ENCODE measurements around the gene MS4A4A. TPM values are rescaled to one million over a fixed set of nuclear protein-coding genes. Genes with fewer than 3 reads are reported as not detected.
A peak's percentile ranks its signal among the peaks of the same experiment; 100 is the strongest.

MS4A4A gene
- total RNA-seq, 2 donors from 2014 or later = not detected

GRCh38 chr11:60343094-60343704, 62.7 kb downstream of the MS4A4A start:
- WGBS, 2 experiments (ENCODE audit: insufficient coverage in 1 of 2, insufficient read length in 1 of 2) = 79 to 100% methylated on average over 1 to 8 of the region's 10 CpGs
- Mint-ChIP-seq H3K4me1 (peaks cover 3% of the 10 kb centered on the region), H3K27ac (no peak overlapping the region), H3K9me3 (no peaks in the 10 kb centered on the region), H3K4me3 (no peak overlapping the region), H3K27me3 (ENCODE audit: insufficient read depth) (no peaks in the 10 kb centered on the region), H3K36me3 (ENCODE audit: low read depth) (no peaks in the 10 kb centered on the region)
- Histone ChIP-seq H3K27me3 (ENCODE audit: control insufficient read depth, insufficient read depth, low read length, poor library complexity, severe bottlenecking) (no peaks in the 10 kb centered on the region), H3K36me3 (ENCODE audit: control insufficient read depth, insufficient read depth, low read length) (no peaks in the 10 kb centered on the region), H3K27ac (ENCODE audit: low read depth, low read length) (no peak overlapping the region), H3K4me3 (ENCODE audit: low read length) (no peak overlapping the region), H3K9me3 (ENCODE audit: control insufficient read depth, low read length) (no peaks in the 10 kb centered on the region), H3K4me1 (ENCODE audit: control insufficient read depth, insufficient read depth, low read length) (no peaks in the 10 kb centered on the region), H3K9ac (ENCODE audit: extremely low read depth, low read length, poor library complexity, severe bottlenecking) (no peak overlapping the region)
- peak; percentile 84 for TF ChIP-seq CTCF (conservative IDR thresholded peaks at IDR 0.05)
- DNase-seq = no peak

GRCh38 chr11:60344146-60344545, 63.7 kb downstream of the MS4A4A start:
- DNase-seq = no peak
- H3K9me3 Mint-ChIP-seq = no peaks in the 10 kb centered on the region
- H3K27me3 ChIP-seq (ENCODE audit: control insufficient read depth, insufficient read depth, low read length, poor library complexity, severe bottlenecking) = no peaks in the 10 kb centered on the region
- no peak overlapping the region for H3K9ac ChIP-seq (ENCODE audit: extremely low read depth, low read length, poor library complexity, severe bottlenecking)
- H3K36me3 Mint-ChIP-seq (ENCODE audit: low read depth) = no peaks in the 10 kb centered on the region
- H3K4me3 Mint-ChIP-seq = no peak overlapping the region
- TF ChIP-seq CTCF (conservative IDR thresholded peaks at IDR 0.05) = no peak
- no peak overlapping the region for H3K27ac ChIP-seq (ENCODE audit: low read depth, low read length)
- H3K9me3 ChIP-seq (ENCODE audit: control insufficient read depth, low read length) = no peaks in the 10 kb centered on the region
- H3K27me3 Mint-ChIP-seq (ENCODE audit: insufficient read depth) = no peaks in the 10 kb centered on the region
- H3K36me3 ChIP-seq (ENCODE audit: control insufficient read depth, insufficient read depth, low read length) = no peaks in the 10 kb centered on the region
- H3K4me1 ChIP-seq (ENCODE audit: control insufficient read depth, insufficient read depth, low read length) = no peaks in the 10 kb centered on the region
- WGBS, 2 experiments (ENCODE audit: insufficient coverage in 1 of 2, insufficient read length in 1 of 2) = 94 to 100% methylated on average over 1 to 2 of the region's 2 CpGs
- no peak overlapping the region for H3K27ac Mint-ChIP-seq
- peaks cover 3% of the 10 kb centered on the region for H3K4me1 Mint-ChIP-seq
- H3K4me3 ChIP-seq (ENCODE audit: low read length) = no peak overlapping the region

- Histone ChIP-seq H3K36me3 (ENCODE audit: control insufficient read depth, insufficient read depth, low read length) (no peaks in the 10 kb centered on the region), H3K4me1 (ENCODE audit: control insufficient read depth, insufficient read depth, low read length) (no peaks in the 10 kb centered on the region), H3K9me3 (ENCODE audit: control insufficient read depth, low read length) (peaks cover 12% of the 10 kb centered on the region), H3K9ac (ENCODE audit: extremely low read depth, low read length, poor library complexity, severe bottlenecking) (no peak overlapping the region), H3K27me3 (ENCODE audit: control insufficient read depth, insufficient read depth, low read length, poor library complexity, severe bottlenecking) (no peaks in the 10 kb centered on the region), H3K27ac (ENCODE audit: low read depth, low read length) (no peak overlapping the region), H3K4me3 (ENCODE audit: low read length) (no peak overlapping the region)
- no peaks in the 10 kb centered on the region for H3K27me3 Mint-ChIP-seq (ENCODE audit: insufficient read depth)
- H3K9me3 Mint-ChIP-seq = no peaks in the 10 kb centered on the region
- H3K27ac Mint-ChIP-seq = no peak overlapping the region
- peak; percentile 80 for DNase-seq
- peak; percentile 86 for TF ChIP-seq CTCF (conservative IDR thresholded peaks at IDR 0.05)
- H3K4me3 Mint-ChIP-seq = no peak overlapping the region
- H3K4me1 Mint-ChIP-seq = no peaks in the 10 kb centered on the region
- no peaks in the 10 kb centered on the region for H3K36me3 Mint-ChIP-seq (ENCODE audit: low read depth)
Observed at GRCh38 chr11:60345489-60345888, 65.0 kb downstream of the MS4A4A start.
